GM12878 (cell line): ENCODE measurements around the gene DDX5. TPM values are rescaled to one million over a fixed set of nuclear protein-coding genes. Genes with fewer than 3 reads are reported as not detected.

Experiments
- ATAC-seq: fragments of 200-7000 bp; cut with Tn5 transposase; 3 replicates; pipeline ENCODE4 v1.9.1; 2020; ENCODE audit warnings: mild to moderate bottlenecking, moderate library complexity
- BruUV-seq: library from RNA; stranded (reverse); fragments of 400-500 nt; replicated peaks from 2 replicates; lab custom pipeline; 2021; lab: Mats Ljungman, UMichigan
- CTCF ChIA-PET: fragments of 300-600 bp; sonication (Branson Sonifier 250); formaldehyde crosslinking; extraction: SDS; loops from one replicate; lab custom pipeline; 2021; ENCODE audit warnings: inconsistent platforms; lab: Yijun Ruan, JAX
- POLR2A ChIA-PET: fragments of 350-600 bp; formaldehyde crosslinking; extraction: SDS; loops from one replicate; lab custom pipeline; 2021; ENCODE audit warnings: inconsistent platforms; lab: Charles Lee
- RAD21 ChIA-PET: fragments of 300-600 bp; sonication (Branson Sonifier 250); formaldehyde crosslinking; loops from one replicate; lab custom pipeline; 2023; ENCODE audit warnings: antibody characterized with exemption; ENCODE audit not compliant: unreplicated experiment; lab: Charles Lee
- SMC1A ChIA-PET: fragments of 300-600 bp; sonication (Branson Sonifier 250); formaldehyde crosslinking; loops from one replicate; lab custom pipeline; 2023; ENCODE audit not compliant: unreplicated experiment, uncharacterized antibody; lab: Charles Lee
- DNase-seq: peaks from one replicate; pipeline ENCODE4 v3.0.0-alpha.2; 2011; ENCODE audit warnings: low read depth, low spot score
- FAIRE-seq: peaks from 3 replicates; lab custom pipeline; 2011; peaks lifted over from hg19 to GRCh38; lab: Jason Lieb, UNC
- H2AFZ ChIP-seq: 2 replicates; pipeline ENCODE4 v1.6.0; 2011; ENCODE audit warnings: low read depth, low read length, control low read depth; ENCODE audit not compliant: control insufficient read depth
- H3K27ac ChIP-seq: 2 replicates; pipeline ENCODE4 v1.5.1; 2011; ENCODE audit warnings: control low read depth; ENCODE audit not compliant: control insufficient read depth, insufficient read depth
- H3K27me3 ChIP-seq, 2 experiments: replicated peaks in 1 of 2; 2 replicates each; pipeline versions ENCODE4 v1.6.0 to v1.6.1; 2011; ENCODE audit warnings: low read length in 1 of 2; ENCODE audit not compliant: control insufficient read depth in 2 of 2, insufficient read depth in 2 of 2
- H3K36me3 ChIP-seq, 2 experiments: 2 replicates each; pipeline ENCODE4 v1.5.1; 2011; ENCODE audit warnings: low read length in 1 of 2; ENCODE audit not compliant: control insufficient read depth in 2 of 2, insufficient read depth in 2 of 2
- H3K4me1 ChIP-seq: 2 replicates; pipeline ENCODE4 v1.6.1; 2011; ENCODE audit warnings: mild to moderate bottlenecking, low read length, moderate library complexity, mixed read lengths; ENCODE audit not compliant: control insufficient read depth, insufficient read depth
- H3K4me2 ChIP-seq: 2 replicates; pipeline ENCODE4 v1.6.0; 2011; ENCODE audit warnings: control low read depth; ENCODE audit not compliant: control insufficient read depth, insufficient read depth
- H3K4me3 ChIP-seq: fragments of 200-600 bp; sonication (generic); 2 replicates; pipeline ENCODE4 v1.5.1; 2016
- H3K79me2 ChIP-seq: 2 replicates; pipeline ENCODE4 v1.6.0; 2011; ENCODE audit warnings: low read length; ENCODE audit not compliant: control insufficient read depth, insufficient read depth
- H3K9ac ChIP-seq: 2 replicates; pipeline ENCODE4 v1.8.0; 2011; ENCODE audit warnings: low read length, control low read depth, mixed read lengths; ENCODE audit not compliant: control insufficient read depth, insufficient read depth
- H3K9me3 ChIP-seq: replicated peaks from 3 replicates; pipeline ENCODE4 v1.5.1; 2011; ENCODE audit warnings: mild to moderate bottlenecking, low read length; ENCODE audit not compliant: control insufficient read depth, insufficient read depth
- H4K20me1 ChIP-seq: 2 replicates; pipeline ENCODE4 v1.6.0; 2011; ENCODE audit not compliant: control insufficient read depth, insufficient read depth
- ATF2 ChIP-seq: IDR thresholded peaks from 2 replicates; pipeline ENCODE4 v1.6.1; 2012; ENCODE audit warnings: low read length, inconsistent platforms
- CHD2 ChIP-seq: IDR thresholded peaks from 2 replicates; pipeline ENCODE4 v1.6.1; 2011; ENCODE audit warnings: low read depth, low read length, improper control_type of control experiment, borderline replicate concordance
- CHD4 ChIP-seq: fragments of 200-600 bp; sonication (generic); IDR thresholded peaks from 2 replicates; pipeline ENCODE4 v1.6.1; 2016; ENCODE audit warnings: mild to moderate bottlenecking
- JUND ChIP-seq: IDR thresholded peaks from 2 replicates; pipeline ENCODE4 v1.6.1; 2012; ENCODE audit warnings: low read depth, mild to moderate bottlenecking, low read length, improper control_type of control experiment, moderate library complexity
- NBN ChIP-seq: fragments of 450-650 bp; IDR thresholded peaks from 2 replicates; pipeline ENCODE4 v1.6.1; 2016
- NR2C1 ChIP-seq: fragments of 450-650 bp; IDR thresholded peaks from 2 replicates; pipeline ENCODE4 v1.6.1; 2017; ENCODE audit warnings: antibody characterized with exemption, mild to moderate bottlenecking, moderate library complexity
- NR2F1 ChIP-seq: fragments of 450-650 bp; conservative IDR thresholded peaks from 2 replicates; pipeline ENCODE4 v1.6.1; 2017; ENCODE audit warnings: mild to moderate bottlenecking
- NRF1 ChIP-seq: conservative IDR thresholded peaks from 2 replicates; pipeline ENCODE4 v1.6.1; 2011; ENCODE audit warnings: mild to moderate bottlenecking, low read depth, low read length, improper control_type of control experiment
- SIN3A ChIP-seq: IDR thresholded peaks from 2 replicates; pipeline ENCODE4 v1.6.1; 2012; ENCODE audit warnings: low read depth, low read length, improper control_type of control experiment
- SMC3 ChIP-seq: IDR thresholded peaks from 2 replicates; pipeline ENCODE4 v1.6.1; 2011; ENCODE audit warnings: low read length, improper control_type of control experiment, borderline replicate concordance
- SREBF2 ChIP-seq: IDR thresholded peaks from 2 replicates; pipeline ENCODE4 v1.6.1; 2012; ENCODE audit warnings: mild to moderate bottlenecking, low read length
- TCF7 ChIP-seq: IDR thresholded peaks from 2 replicates; pipeline ENCODE4 v1.6.1; 2014; ENCODE audit warnings: antibody characterized with exemption, borderline replicate concordance
- ZBTB33 ChIP-seq: fragments of 450-650 bp; IDR thresholded peaks from 2 replicates; pipeline ENCODE4 v1.6.1; 2017; ENCODE audit warnings: mild to moderate bottlenecking
- ZBTB40 ChIP-seq: fragments of 450-650 bp; IDR thresholded peaks from 2 replicates; pipeline ENCODE4 v1.6.1; 2016; ENCODE audit warnings: mild to moderate bottlenecking, moderate library complexity, borderline replicate concordance
- ZNF274 ChIP-seq: IDR thresholded peaks from one replicate; pipeline ENCODE4 v1.8.0; 2011; ENCODE audit not compliant: insufficient read length, insufficient read depth
- WGBS: methylation state at CpG from one replicate; pipeline ENCODE4 v1.1.6; 2016; ENCODE audit warnings: low lambda C conversion rate; ENCODE audit not compliant: insufficient replicate concordance, insufficient coverage; ENCODE audit errors: missing lambda C conversion rate; 5-methylcytosine and 5-hydroxymethylcytosine counted together
- in situ Hi-C: fragments of 300-500 bp; cut with MboI; formaldehyde crosslinking; loops from 9 replicates; pipeline ENCODE4 v1.14.3; 2018; ENCODE audit warnings: mixed read lengths
- intact Hi-C: fragments of 100-400 bp; cut with micrococcal nuclease; formaldehyde crosslinking; loops from one replicate; pipeline ENCODE4 v1.14.2; 2022; ENCODE audit not compliant: unreplicated experiment
- polyA plus RNA-seq, 11 experiments: library from polyadenylated mRNA; depleted of rRNA in 4 of 11; unstranded in 6 of 11; stranded (reverse) in 5 of 11; fragments of >200 nt; fragmentation: Nextera tagmentation in 4 of 11; fragmentation: Illumina TruSeq in 1 of 11; extraction: Ambion mirVana in 4 of 11; extraction: Trizol in 1 of 11; gene quantifications; 1 replicate in 1 of 11; 2 replicates in 10 of 11; pipeline versions ENCODE4 v1.2.1 to v1.2.3, GENCODE V29; 2011 to 2016; ENCODE audit warnings: inconsistent platforms in 2 of 11, missing spikeins in 2 of 11, low read depth in 1 of 11
- total RNA-seq, 4 experiments: library from RNA; depleted of rRNA in 3 of 4; stranded (reverse); fragments of >200 nt in 3 of 4; fragmentation: Illumina TruSeq in 1 of 4; extraction: Trizol in 1 of 4; gene quantifications; 2 replicates each; pipeline versions ENCODE4 v1.2.1 to v1.2.3, GENCODE V29; 2013 to 2021

DDX5 gene
- total and polyA plus RNA-seq, 10 of the 15 experiments (the other 5 are each of a cell fraction or from before 2014, with no cell fraction given) = 257 to 1,423 (median 719) TPM

GRCh38 chr17:64494121-64494520 is 12.0 kb downstream of the DDX5 start:
- H3K4me1 ChIP-seq = peaks cover 8% of the 10 kb centered on the region; the same call in 1 of the 2 replicates
- H2AFZ ChIP-seq = no peak overlapping the region
- ChIA-PET RAD21 (interaction anchor here (9.9 kb wide), 1 partner anchor 74 kb away, joined by 174 read pairs; no protein-coding TSS in a partner anchor), POLR2A (interaction anchor here (1.2 to 1.5 kb wide), 2 partner anchors 11 to 13 kb away, joined by 5 read pairs; partner anchors contain the start of genes CEP95 and DDX5), SMC1A (interaction anchor here (1.4 to 6.6 kb wide), 3 partner anchors 11 to 74 kb away, joined by 3 to 70 read pairs (median 25); partner anchors contain the start of genes CEP95 and DDX5), CTCF (interaction anchor here (1.5 to 17.7 kb wide), 4 partner anchors 9 to 155 kb away, joined by 3 to 350 read pairs (median 58); partner anchors contain the start of genes CEP95 and DDX5)
- peak overlapping the region; percentile 91 for H3K4me2 ChIP-seq
- peaks cover 0 to 14% of the 10 kb centered on the region in 2 experiments; a peak in 3 of 4 replicates for H3K36me3 ChIP-seq
- WGBS = 96% methylated on average over 2 of the region's 2 CpGs
- no peaks in the 10 kb centered on the region for H3K9me3 ChIP-seq
- intact Hi-C loops = loop anchor here (5.0 kb wide), 2 partner anchors 172 to 187 kb away; no protein-coding TSS in a partner anchor
- in situ Hi-C loops = loop anchor here (5.0 kb wide), 2 partner anchors 72 to 172 kb away; no protein-coding TSS in a partner anchor
- H3K79me2 ChIP-seq = peaks cover 32% of the 10 kb centered on the region
- no peak overlapping the region for H3K9ac ChIP-seq
- H4K20me1 ChIP-seq = no peaks in the 10 kb centered on the region
- FAIRE-seq = no peak
- peak overlapping the region; percentile 88 for H3K4me3 ChIP-seq
- ATAC-seq = no peak
- no TSS peak for BruUV-seq
- no peaks in the 10 kb centered on the region for H3K27me3 ChIP-seq
- no peak overlapping the region for H3K27ac ChIP-seq
- no peak for DNase-seq
- TF ChIP-seq ZBTB40 = no peak
- no peak for TF ChIP-seq NRF1
- TF ChIP-seq NBN = no peak
- no peak for TF ChIP-seq CHD4
- TF ChIP-seq TCF7 = no peak
- no peak for TF ChIP-seq JUND
- no peak for TF ChIP-seq CHD2
- TF ChIP-seq ZBTB33 = no peak
- no peak for TF ChIP-seq ZNF274
- TF ChIP-seq ATF2 = no peak
- no peak for TF ChIP-seq SIN3A
- no peak for TF ChIP-seq SREBF2
- TF ChIP-seq NR2C1 = no peak
- no peak for TF ChIP-seq NR2F1
- TF ChIP-seq SMC3 = no peak
